Liver (tissue), 9 donors: Measurements from ENCODE around the gene ARHGAP30. TPM values are rescaled to one million over a fixed set of nuclear protein-coding genes. Genes with fewer than 3 reads are reported as not detected.

Source experiments
- DNase-seq: peaks from one replicate; pipeline ENCODE4 v3.0.0-alpha.2; 2017; ENCODE audit warnings: low spot score
- H3K27ac ChIP-seq, 2 donors: one replicate each; pipeline ENCODE4 v1.7.0; 2013; ENCODE audit warnings: inconsistent platforms in 2 of 2, low read length in 2 of 2, control low read depth in 1 of 2, low read depth in 1 of 2, mild to moderate bottlenecking in 1 of 2
- H3K27me3 ChIP-seq, 4 donors: one replicate each; pipeline versions ENCODE4 v1.6.1 to v1.7.0; 2013; ENCODE audit warnings: low read length in 3 of 4, inconsistent platforms in 1 of 4, mild to moderate bottlenecking in 1 of 4, moderate library complexity in 1 of 4; ENCODE audit not compliant: control insufficient read depth in 4 of 4, insufficient read depth in 4 of 4
- H3K36me3 ChIP-seq, 4 donors: one replicate each; pipeline versions ENCODE4 v1.6.1 to v1.7.0; 2013; ENCODE audit warnings: low read length in 3 of 4, mild to moderate bottlenecking in 3 of 4, low read depth in 1 of 4, moderate library complexity in 1 of 4; ENCODE audit not compliant: control insufficient read depth in 4 of 4, insufficient read depth in 3 of 4
- H3K4me1 ChIP-seq, 4 donors: one replicate each; pipeline versions ENCODE4 v1.6.1 to v1.7.0; 2013; ENCODE audit warnings: low read length in 3 of 4, mild to moderate bottlenecking in 3 of 4, moderate library complexity in 1 of 4; ENCODE audit not compliant: control insufficient read depth in 4 of 4, insufficient read depth in 4 of 4
- H3K4me3 ChIP-seq, 3 donors: one replicate each; pipeline versions ENCODE4 v1.6.1 to v1.7.0; 2013; ENCODE audit warnings: low read length in 3 of 3, control low read depth in 1 of 3, low read depth in 1 of 3, mild to moderate bottlenecking in 1 of 3
- H3K9ac ChIP-seq, 2 donors: one replicate each; pipeline ENCODE4 v1.7.0; 2013; ENCODE audit warnings: low read length in 2 of 2, mild to moderate bottlenecking in 2 of 2, moderate library complexity in 2 of 2, control low read depth in 1 of 2, low read depth in 1 of 2
- H3K9me3 ChIP-seq, 4 donors: one replicate each; pipeline versions ENCODE4 v1.6.1 to v1.7.0; 2013; ENCODE audit warnings: low read length in 3 of 4; ENCODE audit not compliant: control insufficient read depth in 4 of 4
- EGR1 ChIP-seq, 2 donors: IDR thresholded peaks; 2 replicates each; pipeline ENCODE4 v1.6.1; 2016 to 2018; ENCODE audit warnings: antibody characterized with exemption in 2 of 2, low read depth in 2 of 2
- FOXA1 ChIP-seq: IDR thresholded peaks from 2 replicates; pipeline ENCODE4 v1.6.1; 2016; ENCODE audit warnings: antibody characterized with exemption
- FOXA2 ChIP-seq: IDR thresholded peaks from 2 replicates; pipeline ENCODE4 v1.6.1; 2016; ENCODE audit warnings: antibody characterized with exemption
- GABPA ChIP-seq, 2 donors: IDR thresholded peaks in 1 of 2; conservative IDR thresholded peaks in 1 of 2; 2 replicates each; pipeline ENCODE4 v1.6.1; 2016; ENCODE audit warnings: antibody characterized with exemption in 2 of 2, mild to moderate bottlenecking in 1 of 2, moderate library complexity in 1 of 2
- HNF4A ChIP-seq, 2 donors: conservative IDR thresholded peaks; 2 replicates each; pipeline ENCODE4 v1.6.1; 2016; ENCODE audit warnings: antibody characterized with exemption in 2 of 2, mild to moderate bottlenecking in 2 of 2
- HNF4G ChIP-seq: IDR thresholded peaks from 2 replicates; pipeline ENCODE4 v1.6.1; 2016; ENCODE audit warnings: antibody characterized with exemption
- JUND ChIP-seq, 2 donors: IDR thresholded peaks; 2 replicates each; pipeline ENCODE4 v1.6.1; 2016; ENCODE audit warnings: antibody characterized with exemption in 2 of 2
- NR2F2 ChIP-seq: IDR thresholded peaks from 2 replicates; pipeline ENCODE4 v1.6.1; 2016; ENCODE audit warnings: antibody characterized with exemption
- RAD21 ChIP-seq, 2 donors: IDR thresholded peaks; 2 replicates each; pipeline ENCODE4 v1.6.1; 2016; ENCODE audit warnings: antibody characterized with exemption in 2 of 2, mild to moderate bottlenecking in 2 of 2
- RXRA ChIP-seq, 2 donors: IDR thresholded peaks; 2 replicates each; pipeline ENCODE4 v1.6.1; 2017 to 2018; ENCODE audit warnings: antibody characterized with exemption in 2 of 2, mild to moderate bottlenecking in 1 of 2
- SP1 ChIP-seq: IDR thresholded peaks from 2 replicates; pipeline ENCODE4 v1.6.1; 2018; ENCODE audit warnings: antibody characterized with exemption, mild to moderate bottlenecking
- TAF1 ChIP-seq: conservative IDR thresholded peaks from 2 replicates; pipeline ENCODE4 v1.6.1; 2016; ENCODE audit warnings: antibody characterized with exemption, mild to moderate bottlenecking
- YY1 ChIP-seq: IDR thresholded peaks from 2 replicates; pipeline ENCODE4 v1.6.1; 2016; ENCODE audit warnings: antibody characterized with exemption, mild to moderate bottlenecking
- WGBS: extraction: QIAGEN DNeasy Blood & Tissue Kit; methylation state at CpG from one replicate; pipeline ENCODE4 v1.1.7; 2013; 5-methylcytosine and 5-hydroxymethylcytosine counted together
- polyA plus RNA-seq, 2 donors: library from polyadenylated mRNA; stranded (reverse) in 1 of 2; unstranded in 1 of 2; fragments of 200-250 nt in 1 of 2; fragments of >200 nt in 1 of 2; fragmentation: Nextera tagmentation in 1 of 2; extraction: Ambion mirVana in 1 of 2; gene quantifications; one replicate each; pipeline versions ENCODE4 v1.2.1 to v1.2.3, GENCODE V29; 2013 to 2015
- total RNA-seq, 2 donors: library from RNA; depleted of rRNA; stranded (reverse); fragments of >200 nt; gene quantifications; one replicate each; pipeline ENCODE4 v1.2.3, GENCODE V29; 2014
- TF ChIP-seq, protein P1 (sequence below): IDR thresholded peaks from 2 replicates; pipeline ENCODE4 v1.6.1; 2016; ENCODE audit warnings: antibody characterized with exemption
- TF ChIP-seq, protein P2 (sequence below): IDR thresholded peaks from 2 replicates; pipeline ENCODE4 v1.6.1; 2016; ENCODE audit warnings: antibody characterized with exemption
- TF ChIP-seq, protein P3 (sequence below): IDR thresholded peaks from 2 replicates; pipeline ENCODE4 v1.6.1; 2016; ENCODE audit warnings: antibody characterized with exemption, mild to moderate bottlenecking
- TF ChIP-seq, protein P4 (sequence below): fragments of 150-350 bp; IDR thresholded peaks from 2 replicates; pipeline ENCODE4 v1.5.1; 2017; ENCODE audit warnings: improper control_type of control experiment, low read depth, low read length; ENCODE audit not compliant: missing input control
- donor health status: healthy.
- donor health status: healthy.
- donor health status: healthy.
- donor health status: healthy.
- donor health status: healthy.

ARHGAP30 gene
- total and polyA plus RNA-seq, 4 donors, result 1.2 to 8.9 (median 5.0) TPM

DNA sequence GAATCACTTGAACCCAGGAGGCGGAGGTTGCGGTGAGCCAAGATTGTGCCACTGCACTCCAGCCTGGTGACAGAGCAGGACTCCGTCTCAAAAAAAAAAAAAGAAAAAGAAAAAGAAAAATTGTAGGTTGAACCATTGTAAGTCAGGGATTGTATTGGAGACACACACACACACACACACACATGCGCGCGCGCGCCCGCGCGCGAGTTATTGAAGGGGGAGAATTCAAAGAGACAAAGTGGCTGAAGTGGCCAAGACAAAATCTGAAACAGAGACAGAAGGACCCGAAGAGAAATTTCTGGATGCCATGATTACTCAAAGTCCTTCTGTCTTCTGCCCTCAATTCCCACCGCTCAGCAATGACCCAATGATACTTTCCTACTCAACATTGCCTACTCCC, 24.8 kb upstream of the ARHGAP30 start (continued):
- TF ChIP-seq YY1, result no peak
- TF ChIP-seq EGR1 (IDR thresholded peaks at IDR 0.05; ENCODE audit: low read depth in 2 of 2), result no peak
- TF ChIP-seq, protein P1, sequence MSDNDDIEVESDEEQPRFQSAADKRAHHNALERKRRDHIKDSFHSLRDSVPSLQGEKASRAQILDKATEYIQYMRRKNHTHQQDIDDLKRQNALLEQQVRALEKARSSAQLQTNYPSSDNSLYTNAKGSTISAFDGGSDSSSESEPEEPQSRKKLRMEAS, result no peak
- TF ChIP-seq HNF4G, result no peak
- no peak for TF ChIP-seq RAD21 (IDR thresholded peaks at IDR 0.05)
- TF ChIP-seq HNF4A (conservative IDR thresholded peaks at IDR 0.05), result no peak

DNA sequence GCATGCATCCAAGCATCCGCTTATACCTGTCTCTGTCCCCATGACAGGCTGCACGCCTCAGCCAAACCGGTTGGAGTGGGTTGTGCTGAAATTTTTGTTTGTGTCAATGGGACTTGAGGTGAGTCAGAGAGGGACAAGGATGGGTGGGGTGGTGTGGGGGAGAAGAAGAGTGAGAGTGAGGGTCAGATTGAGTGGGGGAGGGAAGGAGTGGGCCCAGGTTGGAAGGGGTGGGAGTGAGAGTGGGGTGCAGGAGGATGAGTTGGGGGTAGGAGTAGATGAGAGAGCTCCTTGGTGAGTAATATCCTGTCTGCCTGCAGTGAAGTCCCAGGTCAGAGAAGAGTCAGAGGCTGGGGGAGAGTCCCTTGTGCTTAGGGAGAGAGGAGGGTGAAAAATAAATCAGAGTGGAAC, 22.9 kb upstream of the ARHGAP30 start:
- TF ChIP-seq, protein P2, sequence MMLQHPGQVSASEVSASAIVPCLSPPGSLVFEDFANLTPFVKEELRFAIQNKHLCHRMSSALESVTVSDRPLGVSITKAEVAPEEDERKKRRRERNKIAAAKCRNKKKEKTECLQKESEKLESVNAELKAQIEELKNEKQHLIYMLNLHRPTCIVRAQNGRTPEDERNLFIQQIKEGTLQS, result no peak
- no peak for TF ChIP-seq FOXA2
- TF ChIP-seq RXRA (IDR thresholded peaks at IDR 0.05), result no peak
- TF ChIP-seq GABPA (IDR thresholded peaks at IDR 0.05 in 1 of 2, conservative IDR thresholded peaks at IDR 0.05 in 1 of 2), result no peak
- TF ChIP-seq, protein P3, sequence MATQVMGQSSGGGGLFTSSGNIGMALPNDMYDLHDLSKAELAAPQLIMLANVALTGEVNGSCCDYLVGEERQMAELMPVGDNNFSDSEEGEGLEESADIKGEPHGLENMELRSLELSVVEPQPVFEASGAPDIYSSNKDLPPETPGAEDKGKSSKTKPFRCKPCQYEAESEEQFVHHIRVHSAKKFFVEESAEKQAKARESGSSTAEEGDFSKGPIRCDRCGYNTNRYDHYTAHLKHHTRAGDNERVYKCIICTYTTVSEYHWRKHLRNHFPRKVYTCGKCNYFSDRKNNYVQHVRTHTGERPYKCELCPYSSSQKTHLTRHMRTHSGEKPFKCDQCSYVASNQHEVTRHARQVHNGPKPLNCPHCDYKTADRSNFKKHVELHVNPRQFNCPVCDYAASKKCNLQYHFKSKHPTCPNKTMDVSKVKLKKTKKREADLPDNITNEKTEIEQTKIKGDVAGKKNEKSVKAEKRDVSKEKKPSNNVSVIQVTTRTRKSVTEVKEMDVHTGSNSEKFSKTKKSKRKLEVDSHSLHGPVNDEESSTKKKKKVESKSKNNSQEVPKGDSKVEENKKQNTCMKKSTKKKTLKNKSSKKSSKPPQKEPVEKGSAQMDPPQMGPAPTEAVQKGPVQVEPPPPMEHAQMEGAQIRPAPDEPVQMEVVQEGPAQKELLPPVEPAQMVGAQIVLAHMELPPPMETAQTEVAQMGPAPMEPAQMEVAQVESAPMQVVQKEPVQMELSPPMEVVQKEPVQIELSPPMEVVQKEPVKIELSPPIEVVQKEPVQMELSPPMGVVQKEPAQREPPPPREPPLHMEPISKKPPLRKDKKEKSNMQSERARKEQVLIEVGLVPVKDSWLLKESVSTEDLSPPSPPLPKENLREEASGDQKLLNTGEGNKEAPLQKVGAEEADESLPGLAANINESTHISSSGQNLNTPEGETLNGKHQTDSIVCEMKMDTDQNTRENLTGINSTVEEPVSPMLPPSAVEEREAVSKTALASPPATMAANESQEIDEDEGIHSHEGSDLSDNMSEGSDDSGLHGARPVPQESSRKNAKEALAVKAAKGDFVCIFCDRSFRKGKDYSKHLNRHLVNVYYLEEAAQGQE, result no peak
- TF ChIP-seq SP1, result no peak
- TF ChIP-seq HNF4G, result no peak
- TF ChIP-seq TAF1, result no peak
- TF ChIP-seq YY1, result no peak
- TF ChIP-seq NR2F2, result no peak
- TF ChIP-seq, protein P4, sequence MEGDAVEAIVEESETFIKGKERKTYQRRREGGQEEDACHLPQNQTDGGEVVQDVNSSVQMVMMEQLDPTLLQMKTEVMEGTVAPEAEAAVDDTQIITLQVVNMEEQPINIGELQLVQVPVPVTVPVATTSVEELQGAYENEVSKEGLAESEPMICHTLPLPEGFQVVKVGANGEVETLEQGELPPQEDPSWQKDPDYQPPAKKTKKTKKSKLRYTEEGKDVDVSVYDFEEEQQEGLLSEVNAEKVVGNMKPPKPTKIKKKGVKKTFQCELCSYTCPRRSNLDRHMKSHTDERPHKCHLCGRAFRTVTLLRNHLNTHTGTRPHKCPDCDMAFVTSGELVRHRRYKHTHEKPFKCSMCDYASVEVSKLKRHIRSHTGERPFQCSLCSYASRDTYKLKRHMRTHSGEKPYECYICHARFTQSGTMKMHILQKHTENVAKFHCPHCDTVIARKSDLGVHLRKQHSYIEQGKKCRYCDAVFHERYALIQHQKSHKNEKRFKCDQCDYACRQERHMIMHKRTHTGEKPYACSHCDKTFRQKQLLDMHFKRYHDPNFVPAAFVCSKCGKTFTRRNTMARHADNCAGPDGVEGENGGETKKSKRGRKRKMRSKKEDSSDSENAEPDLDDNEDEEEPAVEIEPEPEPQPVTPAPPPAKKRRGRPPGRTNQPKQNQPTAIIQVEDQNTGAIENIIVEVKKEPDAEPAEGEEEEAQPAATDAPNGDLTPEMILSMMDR, result no peak
- Histone ChIP-seq H3K4me1 (peaks cover 0 to 5% (median under 1%) of the 10 kb centered on the region in 4 donors), H3K27me3 (no peaks in the 10 kb centered on the region), H3K27ac (no peak overlapping the region), H3K4me3 (no peak overlapping the region), H3K9me3 (no peaks in the 10 kb centered on the region), H3K9ac (no peak overlapping the region), H3K36me3 (no peaks in the 10 kb centered on the region)
- 89% methylated on average over 3 of the region's 3 CpGs for WGBS
- no peak for DNase-seq

DNA sequence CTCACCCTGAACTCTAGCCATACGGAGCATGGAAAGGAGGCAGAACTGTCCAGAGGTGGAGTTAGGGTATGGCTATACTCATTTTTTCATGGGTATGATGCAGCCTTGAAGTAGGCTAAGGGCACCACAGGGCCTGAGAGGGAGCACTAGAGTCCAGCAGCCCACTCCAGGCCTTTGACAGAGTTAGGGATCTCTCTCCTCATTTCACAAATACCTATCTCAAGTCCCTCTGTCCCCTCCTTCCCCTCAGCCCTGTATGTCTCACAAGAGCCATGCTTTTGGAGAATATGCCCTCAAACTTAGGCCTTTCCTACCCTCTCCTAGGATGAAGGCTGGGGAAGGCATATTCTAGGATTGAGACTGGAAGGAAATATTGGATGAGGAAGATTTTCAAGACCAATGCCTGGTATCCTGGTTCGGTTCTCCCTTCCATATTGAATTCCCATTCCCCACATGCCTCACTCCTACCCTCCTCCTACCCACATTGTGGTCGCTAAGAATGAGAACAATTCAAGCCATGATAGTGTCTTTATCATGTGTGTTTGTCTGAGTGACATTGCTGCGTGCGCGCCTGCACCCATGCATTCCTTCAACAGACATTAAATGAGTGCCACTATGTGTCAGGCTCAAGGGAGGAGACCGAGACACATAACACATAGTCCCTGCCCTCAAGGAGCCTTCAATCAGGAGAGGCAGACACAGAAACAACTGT, 22.3 kb upstream of the ARHGAP30 start:
- H3K4me3 ChIP-seq, result no peak overlapping the region
- no peaks in the 10 kb centered on the region for H3K36me3 ChIP-seq
- no peak for DNase-seq
- TF ChIP-seq SP1 (no peak), RXRA (IDR thresholded peaks at IDR 0.05) (no peak), HNF4G (no peak), TAF1 (no peak), GABPA (IDR thresholded peaks at IDR 0.05 in 1 of 2, conservative IDR thresholded peaks at IDR 0.05 in 1 of 2) (no peak), FOXA1 (no peak), NR2F2 (no peak), JUND (IDR thresholded peaks at IDR 0.05) (no peak), RAD21 (IDR thresholded peaks at IDR 0.05) (no peak)
- TF ChIP-seq, protein P3, result no peak
- TF ChIP-seq, protein P1, result no peak
- no peaks in the 10 kb centered on the region for H3K27me3 ChIP-seq
- no peak overlapping the region for H3K9ac ChIP-seq
- H3K9me3 ChIP-seq, result no peaks in the 10 kb centered on the region
- peaks cover 0 to 1% (median 0%) of the 10 kb centered on the region in 4 donors for H3K4me1 ChIP-seq
- H3K27ac ChIP-seq, result no peak overlapping the region
- WGBS, result 98% methylated on average over 7 of the region's 7 CpGs
